Prostate gland (tissue), 2 donors: Measurements from ENCODE around the gene EPHB3. TPM values are rescaled to one million over a fixed set of nuclear protein-coding genes. Genes with fewer than 3 reads are reported as not detected.

Experiments
- DNase-seq: peaks from one replicate; pipeline ENCODE4 v3.0.0-alpha.2; 2019; ENCODE audit warnings: low spot score
- H3K27ac ChIP-seq, 2 donors: fragments of 200-600 bp; sonication (generic); 2 replicates each; pipeline ENCODE4 v1.5.1; 2017 to 2019
- H3K27me3 ChIP-seq: fragments of 200-600 bp; sonication (generic); replicated peaks from 2 replicates; pipeline ENCODE4 v1.5.1; 2019; ENCODE audit not compliant: insufficient read depth
- H3K36me3 ChIP-seq, 2 donors: fragments of 200-600 bp; sonication (generic); 1 replicate in 1 of 2; 2 replicates in 1 of 2; pipeline versions ENCODE4 v1.5.1 to v1.8.1; 2017 to 2019
- H3K4me1 ChIP-seq: fragments of 200-600 bp; sonication (generic); replicated peaks from 2 replicates; pipeline ENCODE4 v1.5.1; 2019
- H3K4me3 ChIP-seq, 2 donors: fragments of 200-600 bp; sonication (generic); 2 replicates each; pipeline ENCODE4 v1.5.1; 2017 to 2019
- H3K9me3 ChIP-seq: fragments of 200-600 bp; sonication (generic); 2 replicates; pipeline ENCODE4 v1.5.1; 2017
- POLR2A ChIP-seq: fragments of 450-650 bp; IDR thresholded peaks from one replicate; pipeline ENCODE4 v1.6.1; 2016; ENCODE audit warnings: antibody characterized with exemption, mild to moderate bottlenecking
- POLR2AphosphoS5 ChIP-seq: sonication (generic); formaldehyde crosslinking; IDR thresholded peaks from one replicate; pipeline ENCODE4 v1.6.1; 2017; ENCODE audit warnings: antibody characterized with exemption
- WGBS: methylation state at CpG from one replicate; pipeline ENCODE4 v1.1.5; 2018; 5-methylcytosine and 5-hydroxymethylcytosine counted together
- intact Hi-C: fragments of 100-400 bp; cut with DNase I; formaldehyde crosslinking; loops from one replicate; pipeline ENCODE4 v1.14.2; 2022
- total RNA-seq, 2 donors: library from RNA; depleted of rRNA; stranded (reverse); fragments of >200 nt; gene quantifications; one replicate each; pipeline ENCODE4 v1.1.0, GENCODE V29; 2016
- TF ChIP-seq, protein P1 (sequence below), 4 experiments: fragments of 200-600 bp in 2 of 4; fragments of 450-650 bp in 2 of 4; sonication (generic) in 2 of 4; IDR thresholded peaks; 1 replicate in 3 of 4; 2 replicates in 1 of 4; pipeline ENCODE4 v1.5.1; 2016 to 2019; ENCODE audit warnings: antibody characterized with exemption in 4 of 4, mild to moderate bottlenecking in 2 of 4, moderate library complexity in 2 of 4

The EPHB3 gene
- total RNA-seq, 2 donors from 2014 or later = 11.9 to 25.2 TPM

DNA sequence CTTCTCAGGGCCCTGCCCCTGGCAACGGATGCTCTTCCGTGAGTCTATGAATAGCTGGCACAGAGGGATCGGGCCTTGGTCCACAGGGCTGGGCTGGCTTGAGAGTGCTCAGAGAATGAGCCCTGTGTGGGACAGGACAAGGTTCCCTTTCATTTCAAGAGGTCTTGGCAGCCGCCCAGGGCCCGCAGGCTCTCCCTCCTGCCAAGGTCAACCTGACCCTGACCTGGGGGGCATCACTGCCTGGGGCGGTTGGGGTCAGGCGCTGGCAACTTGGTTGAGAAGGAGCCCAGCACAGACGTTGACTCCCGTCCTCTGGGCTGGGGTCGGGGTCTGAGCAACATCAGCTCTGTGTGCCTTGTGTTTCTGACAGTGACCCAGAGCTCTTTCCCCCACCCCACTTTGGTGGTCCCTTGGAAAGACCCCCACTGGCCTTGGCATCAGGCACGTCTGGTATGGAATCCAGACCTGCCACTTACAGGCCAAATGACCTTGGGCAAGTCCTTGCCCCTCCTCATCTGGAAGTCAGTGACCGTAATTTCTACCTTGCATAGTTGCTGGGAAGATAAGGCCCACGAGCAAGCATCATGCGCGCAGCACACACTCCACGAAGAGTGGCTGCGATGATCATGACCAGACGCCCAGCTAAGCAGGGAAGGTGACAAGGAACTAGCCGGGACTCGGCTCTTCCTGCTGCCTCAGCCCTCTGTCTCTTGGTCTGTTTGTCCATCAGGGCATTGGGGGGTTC, 36.4 kb downstream of the EPHB3 start:
- peaks cover 6% of the 10 kb centered on the region for H3K27me3 ChIP-seq
- H3K4me3 ChIP-seq = no peak overlapping the region
- peaks cover 6% of the 10 kb centered on the region for H3K4me1 ChIP-seq
- H3K27ac ChIP-seq = no peak overlapping the region
- WGBS = 83% methylated on average over 20 of the region's 20 CpGs
- H3K36me3 ChIP-seq = no peaks in the 10 kb centered on the region
- intact Hi-C loops = no loop called here
- no peak for DNase-seq
- TF ChIP-seq POLR2A (no peak), POLR2AphosphoS5 (no peak)
- TF ChIP-seq, protein P1, sequence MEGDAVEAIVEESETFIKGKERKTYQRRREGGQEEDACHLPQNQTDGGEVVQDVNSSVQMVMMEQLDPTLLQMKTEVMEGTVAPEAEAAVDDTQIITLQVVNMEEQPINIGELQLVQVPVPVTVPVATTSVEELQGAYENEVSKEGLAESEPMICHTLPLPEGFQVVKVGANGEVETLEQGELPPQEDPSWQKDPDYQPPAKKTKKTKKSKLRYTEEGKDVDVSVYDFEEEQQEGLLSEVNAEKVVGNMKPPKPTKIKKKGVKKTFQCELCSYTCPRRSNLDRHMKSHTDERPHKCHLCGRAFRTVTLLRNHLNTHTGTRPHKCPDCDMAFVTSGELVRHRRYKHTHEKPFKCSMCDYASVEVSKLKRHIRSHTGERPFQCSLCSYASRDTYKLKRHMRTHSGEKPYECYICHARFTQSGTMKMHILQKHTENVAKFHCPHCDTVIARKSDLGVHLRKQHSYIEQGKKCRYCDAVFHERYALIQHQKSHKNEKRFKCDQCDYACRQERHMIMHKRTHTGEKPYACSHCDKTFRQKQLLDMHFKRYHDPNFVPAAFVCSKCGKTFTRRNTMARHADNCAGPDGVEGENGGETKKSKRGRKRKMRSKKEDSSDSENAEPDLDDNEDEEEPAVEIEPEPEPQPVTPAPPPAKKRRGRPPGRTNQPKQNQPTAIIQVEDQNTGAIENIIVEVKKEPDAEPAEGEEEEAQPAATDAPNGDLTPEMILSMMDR (IDR thresholded peaks at IDR 0.05) = no peak
- no peaks in the 10 kb centered on the region for H3K9me3 ChIP-seq

DNA sequence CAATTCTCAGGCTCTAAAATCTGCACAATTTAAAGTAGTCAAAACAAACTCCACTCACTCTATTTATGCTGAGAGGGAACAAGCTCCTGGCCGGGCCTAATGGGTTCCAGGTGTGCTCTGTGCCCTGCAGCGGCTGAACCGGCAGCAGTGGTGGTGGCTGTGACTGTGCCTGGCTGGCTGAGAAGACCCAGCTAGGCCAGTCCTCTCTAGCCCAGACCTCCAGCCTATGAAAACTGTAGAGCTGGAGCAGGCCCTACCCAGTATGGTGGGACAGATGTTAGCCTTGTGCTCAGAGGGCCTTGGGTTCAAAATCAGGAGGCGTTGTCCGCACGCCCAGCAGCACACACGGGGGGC, 37.0 kb downstream of the EPHB3 start:
- Histone ChIP-seq H3K36me3 (no peaks in the 10 kb centered on the region), H3K9me3 (no peaks in the 10 kb centered on the region), H3K27ac (no peak overlapping the region), H3K4me1 (peaks cover 6% of the 10 kb centered on the region), H3K27me3 (peaks cover 6% of the 10 kb centered on the region), H3K4me3 (no peak overlapping the region)
- intact Hi-C loops = no loop called here
- 95% methylated on average over 7 of the region's 7 CpGs for WGBS
- no peak for TF ChIP-seq POLR2AphosphoS5
- TF ChIP-seq POLR2A = no peak
- TF ChIP-seq, protein P1 (IDR thresholded peaks at IDR 0.05) = no peak
- DNase-seq = no peak

DNA sequence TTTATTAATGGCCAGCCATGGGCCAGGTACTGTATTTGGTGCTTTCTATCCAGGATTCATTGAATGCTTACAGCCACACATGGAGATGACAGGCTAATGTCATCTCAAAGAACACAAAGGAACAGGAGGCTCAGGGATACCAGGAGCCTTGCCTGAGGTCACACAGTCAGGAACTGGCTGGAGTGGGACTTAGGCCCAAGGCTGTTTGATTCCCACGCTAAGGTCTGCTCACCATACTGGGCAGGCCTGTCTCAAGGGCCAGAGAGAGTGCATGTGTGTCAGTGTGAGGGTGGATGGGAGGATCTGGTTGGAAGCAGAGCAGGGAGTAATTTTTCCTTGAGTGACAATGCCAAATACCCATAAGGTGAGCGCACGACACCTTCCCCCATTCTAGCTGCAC, 37.6 kb downstream of the EPHB3 start:
- Histone ChIP-seq H3K27ac (no peak overlapping the region), H3K27me3 (peaks cover 9% of the 10 kb centered on the region), H3K9me3 (no peaks in the 10 kb centered on the region), H3K4me1 (peaks cover 6% of the 10 kb centered on the region), H3K4me3 (no peak overlapping the region), H3K36me3 (no peaks in the 10 kb centered on the region)
- TF ChIP-seq, protein P1 (IDR thresholded peaks at IDR 0.05) = no peak
- TF ChIP-seq POLR2A = no peak
- no peak for TF ChIP-seq POLR2AphosphoS5
- no peak for DNase-seq
- 100% methylated on average over 3 of the region's 3 CpGs for WGBS
- intact Hi-C loops = no loop called here

- WGBS = 55% methylated on average over 10 of the region's 10 CpGs
- intact Hi-C loops = no loop called here
- Histone ChIP-seq H3K9me3 (no peaks in the 10 kb centered on the region), H3K27ac (no peak overlapping the region), H3K4me1 (peaks cover 6% of the 10 kb centered on the region), H3K4me3 (no peak overlapping the region), H3K27me3 (peaks cover 12% of the 10 kb centered on the region), H3K36me3 (no peaks in the 10 kb centered on the region)
- TF ChIP-seq, protein P1 (IDR thresholded peaks at IDR 0.05) = no peak
- TF ChIP-seq POLR2A = no peak
- no peak for TF ChIP-seq POLR2AphosphoS5
- DNase-seq = no peak
Observed at GRCh38 chr3:184600685-184601377, 39.2 kb downstream of the EPHB3 start.
